NCI-H2081 treated with DMSO at 0.1 percent for 48 hours (cell line): ENCODE data around the gene NRXN3.

Experiments used
- DNase-seq: peaks from one replicate; lab custom pipeline; 2025; lab: John Stamatoyannopoulos, UW

The NRXN3 gene

DNA sequence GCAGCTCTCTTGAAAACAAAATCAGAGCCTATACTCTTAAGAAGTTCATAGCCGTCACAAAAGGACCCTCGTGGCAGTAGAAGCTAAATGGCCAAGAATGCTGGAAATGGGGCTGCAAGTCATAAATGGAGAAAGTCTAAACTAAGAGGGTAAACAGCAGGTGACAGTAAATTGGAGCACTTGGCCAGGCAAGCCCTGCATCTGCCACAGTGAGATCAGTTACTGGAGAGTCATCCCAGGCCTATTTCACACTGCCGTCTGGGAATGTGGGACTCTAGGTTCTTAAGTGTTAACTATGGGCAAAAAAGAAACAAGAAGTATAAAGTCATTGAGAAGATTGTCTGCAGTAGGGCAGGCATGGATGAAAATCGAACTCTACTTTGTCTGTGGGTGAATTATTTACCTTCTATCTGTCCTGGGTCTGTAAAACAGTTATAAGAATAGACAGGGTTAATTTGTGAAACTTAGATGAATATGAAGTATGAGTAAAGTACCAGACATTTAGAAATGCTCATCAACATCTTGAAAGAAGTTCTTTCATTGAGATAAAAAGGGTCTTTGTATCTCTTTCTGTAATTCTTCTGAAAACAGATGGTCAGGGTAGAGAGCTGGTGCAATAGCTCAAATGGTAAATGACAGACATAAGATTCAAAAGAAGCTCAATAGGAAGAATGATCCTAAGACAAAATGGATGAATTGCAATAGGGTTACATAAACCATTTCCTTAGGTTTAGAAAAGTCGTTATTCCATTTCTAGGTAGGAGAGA lies 1248.7 kb downstream of the NRXN3 start:
- no peak for DNase-seq

DNA sequence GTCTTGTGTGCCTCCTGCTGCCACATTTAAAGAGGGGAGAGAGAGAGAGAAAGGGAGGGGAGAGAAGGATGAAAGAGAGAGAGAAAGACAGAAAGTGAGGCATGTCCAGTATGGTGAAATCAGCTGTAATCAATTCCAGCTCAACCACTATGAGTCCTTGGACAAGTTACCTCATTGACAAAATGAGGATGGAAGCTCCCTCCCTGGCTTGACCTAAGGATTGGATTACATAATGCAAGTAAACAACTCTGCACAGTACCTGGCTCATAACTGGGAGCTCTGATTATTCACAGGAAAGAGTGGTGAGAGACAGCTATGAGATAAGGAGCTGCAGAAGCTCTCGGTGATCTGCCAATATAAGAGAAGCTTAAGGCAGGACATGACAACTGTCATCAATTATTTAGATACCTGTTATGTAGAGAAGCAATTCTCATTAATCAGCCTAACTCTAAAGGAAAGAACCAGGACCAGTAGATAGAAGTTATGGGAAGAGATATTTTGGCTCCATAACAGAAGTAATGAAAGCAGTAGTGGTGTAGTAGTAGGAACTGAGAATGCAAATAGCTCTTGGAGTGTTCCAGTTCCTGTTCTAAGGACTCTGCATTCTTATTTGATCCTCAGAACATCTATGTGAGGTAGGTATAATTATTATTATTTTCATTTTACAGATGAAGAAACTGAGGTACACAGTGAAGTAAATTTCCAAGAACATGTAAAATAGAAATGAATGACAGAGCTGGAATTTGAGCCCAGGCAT lies 1249.6 kb downstream of the NRXN3 start:
- DNase-seq, result no peak

DNA sequence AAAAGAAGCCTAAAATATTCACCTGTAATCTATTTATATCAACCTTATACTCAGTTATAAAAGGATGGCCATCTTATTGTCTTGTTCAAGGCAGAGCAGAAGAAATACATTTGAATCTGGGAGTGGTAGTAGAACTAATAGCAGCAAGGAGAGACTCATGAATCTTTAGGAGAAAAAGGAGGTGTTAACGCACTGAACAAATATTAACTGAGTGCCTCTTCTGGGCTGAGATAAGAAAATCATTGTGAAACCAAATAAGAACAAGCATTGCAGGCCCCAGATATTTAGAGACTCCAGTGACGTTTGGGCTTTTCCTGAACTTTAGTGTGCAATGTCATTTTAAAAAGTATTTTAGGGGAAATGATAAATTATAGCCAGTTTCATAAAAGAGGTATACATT lies 1250.6 kb downstream of the NRXN3 start:
- DNase-seq, result no peak

DNA sequence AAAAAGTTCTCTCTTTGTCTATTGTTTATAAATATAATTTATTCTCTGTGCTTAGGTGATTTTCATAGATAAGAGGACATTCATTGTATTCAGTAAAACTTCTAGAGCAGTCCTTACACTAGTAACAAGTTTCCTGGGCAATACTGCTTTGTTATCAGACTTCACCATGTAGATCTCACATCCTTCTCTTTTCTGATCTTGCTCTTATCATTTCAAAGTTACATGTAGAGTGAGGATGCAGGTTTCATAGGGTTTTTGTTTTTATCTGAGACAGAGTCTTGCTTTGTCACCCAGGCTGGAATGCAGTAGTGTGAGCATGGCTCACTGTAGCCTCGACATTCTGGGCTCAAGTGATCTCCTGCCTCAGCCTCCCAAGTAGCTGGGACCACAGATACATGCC lies 1251.6 kb downstream of the NRXN3 start:
- DNase-seq, result no peak

DNA sequence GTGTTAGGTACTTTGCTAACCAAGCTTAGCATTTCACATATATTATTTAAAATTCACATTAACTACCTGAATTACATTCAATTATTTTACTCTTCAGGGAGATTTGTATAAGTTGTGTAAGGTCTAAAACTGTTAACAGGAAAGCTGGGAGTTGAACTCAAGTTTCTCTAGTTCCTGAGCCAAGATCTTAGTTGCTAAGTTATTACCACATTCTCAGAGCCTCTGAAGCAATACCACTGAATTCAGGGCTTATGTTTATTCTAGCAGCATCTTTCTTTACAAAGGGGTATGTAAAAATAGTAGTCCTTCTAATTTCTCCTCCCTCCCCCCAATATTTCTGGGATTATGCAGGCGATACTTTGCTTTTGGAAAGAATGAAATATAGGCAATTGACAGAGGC lies 1254.3 kb downstream of the NRXN3 start:
- no peak for DNase-seq

DNA sequence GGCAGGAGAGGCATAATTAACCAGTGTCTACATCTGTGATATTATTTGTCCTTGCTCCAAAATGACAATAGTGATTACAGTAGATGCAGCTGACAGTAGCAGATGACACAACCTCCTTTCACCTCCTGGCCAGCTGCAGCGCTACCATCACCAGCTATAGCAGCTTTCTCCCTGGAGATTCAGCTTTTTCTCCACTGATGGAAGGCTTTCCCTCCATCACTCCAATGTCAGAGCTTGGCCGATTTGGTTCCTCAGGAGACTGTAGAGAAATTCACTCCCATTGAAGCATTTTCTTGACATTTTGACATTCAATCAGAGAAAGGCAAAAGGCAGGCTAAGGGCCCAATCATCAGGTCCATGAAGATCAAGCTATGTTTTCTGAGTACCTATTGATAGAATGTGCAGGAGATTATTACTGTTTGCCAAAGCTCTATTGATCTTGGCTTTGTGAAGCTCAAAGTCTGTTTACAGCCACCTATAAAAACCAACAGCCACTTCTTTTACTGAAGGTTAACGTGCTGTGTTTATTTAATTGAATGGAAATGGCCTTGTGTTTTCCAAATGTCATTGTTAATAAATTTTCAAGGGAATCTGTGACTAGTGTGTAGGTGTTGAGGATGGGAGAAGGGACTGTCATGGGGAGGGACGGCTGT lies 1256.1 kb downstream of the NRXN3 start:
- DNase-seq, result no peak

DNA sequence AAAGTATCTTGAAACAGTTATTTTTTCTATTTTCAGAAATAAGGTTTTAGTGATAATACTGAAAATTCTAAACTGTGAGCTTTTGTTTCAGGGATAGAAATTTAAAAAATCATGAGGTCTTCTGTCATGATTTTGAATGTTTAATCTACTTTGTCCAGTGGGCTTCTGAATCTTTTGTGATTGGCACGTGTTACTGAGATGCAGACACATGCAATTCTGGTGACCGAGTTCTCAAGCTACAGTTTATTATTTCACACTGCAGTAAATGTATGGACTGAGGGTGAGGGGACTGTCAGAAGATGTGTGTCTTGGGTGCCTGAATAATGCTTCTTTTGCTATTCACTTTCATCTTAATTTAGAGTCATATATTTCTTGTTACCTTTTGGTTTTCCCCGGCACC lies 1262.5 kb downstream of the NRXN3 start:
- no peak for DNase-seq

DNA sequence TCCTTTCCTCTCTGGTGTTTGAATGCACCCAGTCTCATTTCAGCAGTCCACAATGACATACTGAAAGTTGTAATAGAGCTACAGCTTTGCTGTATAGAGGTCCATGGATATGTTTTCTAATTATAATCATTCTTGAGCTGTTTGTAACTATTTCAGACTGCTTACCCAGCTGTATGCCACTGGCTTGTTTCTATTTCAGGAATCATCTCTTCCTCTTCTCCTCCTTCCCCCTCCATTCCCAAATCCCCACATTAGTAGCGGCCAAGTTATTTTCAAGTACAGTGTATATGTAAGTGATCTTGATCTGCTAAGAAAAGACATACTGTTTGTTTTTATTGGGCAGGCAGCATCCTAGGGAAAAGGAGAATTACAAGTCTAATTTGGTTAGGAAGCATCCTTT lies 1266.2 kb downstream of the NRXN3 start:
- DNase-seq, result no peak

DNA sequence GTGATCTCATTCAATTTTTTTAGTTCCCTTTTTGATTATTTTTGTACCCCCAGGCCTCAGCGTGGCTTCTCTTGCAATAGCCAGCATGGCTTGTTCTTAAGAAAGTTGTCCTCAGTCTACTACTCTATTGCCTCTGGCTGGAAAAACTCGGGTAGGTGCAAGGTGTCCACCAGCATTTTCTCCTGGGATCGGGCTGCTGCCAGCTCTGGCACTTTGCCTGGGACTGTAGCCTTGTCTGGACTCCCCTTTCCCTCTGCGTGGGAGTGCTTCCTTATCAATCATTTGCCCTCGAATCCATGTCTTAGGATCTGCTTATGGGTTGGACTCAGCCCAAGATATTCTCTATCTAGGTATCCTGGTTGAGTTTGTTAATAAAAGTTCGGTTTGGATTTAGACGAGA lies 1267.8 kb downstream of the NRXN3 start:
- no peak for DNase-seq

DNA sequence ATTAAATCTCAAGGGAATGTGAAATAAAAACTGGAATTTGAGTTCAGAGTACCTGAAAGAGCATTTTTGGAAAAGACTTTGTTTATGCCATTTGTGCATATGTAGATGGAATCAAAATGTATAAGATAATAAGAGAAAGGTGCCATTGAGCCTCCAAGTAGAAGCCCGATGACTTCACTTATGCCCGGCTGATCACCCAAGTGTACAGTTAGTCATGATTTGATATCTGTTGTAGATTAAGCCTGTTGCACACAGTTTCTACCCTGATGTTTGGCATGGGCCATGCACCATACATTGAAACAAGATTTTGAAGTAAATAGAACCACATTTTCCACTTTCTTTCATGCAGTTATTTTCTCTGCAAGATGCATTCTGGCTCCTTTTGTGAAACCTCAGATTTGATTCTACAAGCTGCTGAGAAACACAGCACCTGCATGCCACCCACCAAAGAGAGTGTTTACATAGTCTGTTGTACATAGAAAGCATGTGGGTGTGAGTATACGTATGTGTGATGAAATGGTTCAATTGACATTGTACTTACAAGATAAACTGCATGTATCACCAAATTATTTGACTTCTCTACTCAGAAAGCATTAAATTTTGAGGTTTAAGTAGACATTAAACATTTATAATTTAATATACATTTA lies 1268.6 kb downstream of the NRXN3 start:
- DNase-seq, result no peak

DNA sequence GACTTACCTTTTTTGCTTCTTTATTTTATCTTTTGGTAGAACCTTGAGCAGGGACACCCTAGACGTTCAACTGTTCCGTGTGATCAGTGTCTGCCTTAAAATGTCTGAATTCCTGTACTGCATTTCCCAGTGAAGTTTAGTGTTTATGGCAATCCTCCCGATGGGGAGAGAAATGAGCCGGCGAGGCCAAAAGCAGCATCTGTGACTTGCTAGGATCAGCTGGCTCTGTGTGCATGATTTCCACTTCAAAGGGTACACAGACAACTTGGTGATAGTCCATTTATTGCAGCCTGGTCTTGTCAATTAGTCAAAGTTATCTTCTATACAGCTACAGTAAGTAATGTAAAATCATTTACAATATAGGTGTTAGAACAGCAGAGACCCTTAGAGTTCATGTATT lies 1272.6 kb downstream of the NRXN3 start:
- DNase-seq, result no peak

DNA sequence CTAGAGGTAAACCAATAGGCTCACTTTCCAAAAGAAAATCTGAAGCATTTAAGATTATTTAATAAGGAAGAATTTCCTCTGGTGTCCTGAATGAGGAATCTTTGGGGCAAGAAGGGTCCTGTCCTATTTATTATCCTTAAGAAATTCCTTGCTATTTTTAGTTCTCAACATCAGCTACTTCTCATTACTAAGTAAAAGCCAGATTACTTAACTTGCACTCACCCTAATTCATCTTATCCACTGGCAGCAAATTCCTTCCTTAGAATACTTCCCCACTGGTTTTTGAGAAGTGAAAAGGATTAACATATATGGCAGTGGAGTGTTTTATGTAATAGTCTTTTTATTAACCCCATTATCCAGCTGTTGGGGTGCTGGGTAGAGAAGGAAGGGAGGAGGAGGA lies 1273.4 kb downstream of the NRXN3 start:
- DNase-seq, result no peak

DNA sequence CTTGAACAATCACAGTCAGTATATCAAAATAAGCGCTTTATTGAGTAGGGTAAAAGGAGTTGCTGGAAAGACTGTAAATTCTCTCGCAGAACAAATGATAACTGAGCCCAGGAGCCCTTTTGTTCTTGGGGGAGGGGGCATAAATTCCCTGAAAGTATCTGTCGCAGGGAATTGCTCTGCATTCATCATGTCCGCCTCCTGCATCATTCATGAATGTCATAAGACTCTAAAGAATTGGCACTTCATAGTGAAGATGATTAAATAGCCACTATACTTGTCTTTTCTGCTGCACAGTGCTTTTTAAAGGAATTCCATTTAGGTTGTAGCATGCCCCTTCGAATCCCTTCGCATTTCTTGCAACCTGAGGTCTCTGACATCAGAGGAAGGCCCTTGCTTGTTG lies 1278.8 kb downstream of the NRXN3 start:
- DNase-seq, result no peak

DNA sequence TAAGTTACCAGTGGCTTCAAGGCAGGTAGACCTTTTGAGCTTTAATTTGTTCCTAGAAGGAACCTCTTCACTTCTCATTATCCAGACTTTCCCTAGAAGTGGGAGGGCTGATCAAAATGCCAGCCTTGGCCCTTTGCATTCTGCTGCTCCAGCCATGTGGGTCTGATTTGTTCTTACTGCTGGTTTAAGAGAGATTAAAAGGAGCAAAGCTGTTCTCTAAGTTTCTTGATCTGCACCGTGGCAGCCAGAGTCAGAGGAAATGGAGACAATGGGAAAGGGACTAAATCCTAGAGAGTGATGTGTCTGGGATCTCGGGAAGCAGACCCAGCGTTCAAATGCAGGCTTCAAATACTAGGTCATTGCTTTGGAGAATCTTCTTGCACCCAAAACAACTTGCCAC lies 1281.4 kb downstream of the NRXN3 start:
- no peak for DNase-seq

DNA sequence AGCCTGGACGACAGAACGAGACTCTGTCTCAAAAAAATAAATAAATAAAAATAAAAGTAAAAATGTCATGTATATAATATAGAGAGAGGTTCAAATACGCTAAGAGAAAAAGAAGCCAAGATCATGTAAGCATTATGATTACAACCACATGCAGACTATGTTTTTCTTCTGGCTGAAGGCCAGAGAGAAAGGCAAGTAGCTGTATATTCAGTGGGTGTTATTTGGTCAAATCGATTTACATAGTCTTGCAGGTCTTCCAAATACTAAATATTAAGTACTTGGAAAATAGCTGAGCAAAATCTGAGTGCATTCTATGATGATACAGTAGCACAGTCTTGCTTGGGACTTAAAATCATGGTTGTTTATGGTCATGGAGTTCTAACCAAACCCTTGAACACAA lies 1283.1 kb downstream of the NRXN3 start:
- DNase-seq, result no peak

DNA sequence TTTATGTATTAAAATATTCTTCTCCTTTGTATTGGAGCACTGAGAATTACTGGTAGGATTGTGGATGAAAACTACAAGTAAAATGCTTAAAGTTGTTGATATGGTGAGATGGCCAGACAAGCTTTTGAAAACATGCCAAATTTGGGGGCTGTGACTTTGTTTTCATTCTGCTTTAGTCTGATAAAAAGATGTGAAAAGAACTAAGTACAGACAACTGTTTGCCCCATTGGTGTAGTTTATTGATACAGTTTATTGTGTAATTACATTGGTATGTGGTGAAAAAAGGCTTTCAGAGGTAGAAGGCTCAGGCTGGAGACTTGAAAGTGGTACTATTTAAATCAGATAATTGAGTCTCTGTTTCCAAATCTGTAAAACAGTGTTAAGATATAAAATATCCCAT lies 1294.3 kb downstream of the NRXN3 start:
- DNase-seq, result no peak

DNA sequence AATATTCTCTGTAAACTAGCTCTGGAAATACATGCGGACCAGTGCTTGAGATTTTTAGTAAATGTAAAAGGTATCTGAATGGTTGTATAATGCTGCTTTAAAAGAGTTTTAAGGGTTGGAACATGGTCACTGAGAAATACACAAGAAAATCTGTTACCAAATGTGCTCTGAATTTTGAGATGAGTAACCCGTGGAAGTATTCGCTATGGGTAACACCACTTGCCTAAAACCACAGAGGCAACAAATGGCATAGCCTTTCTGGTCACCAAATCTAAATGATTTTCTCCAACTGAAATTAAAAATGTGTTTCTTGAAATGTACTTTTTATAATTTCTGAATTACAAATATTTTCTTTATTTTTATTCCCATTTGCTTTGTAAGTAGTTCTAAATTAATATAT lies 1295.5 kb downstream of the NRXN3 start:
- DNase-seq, result no peak

DNA sequence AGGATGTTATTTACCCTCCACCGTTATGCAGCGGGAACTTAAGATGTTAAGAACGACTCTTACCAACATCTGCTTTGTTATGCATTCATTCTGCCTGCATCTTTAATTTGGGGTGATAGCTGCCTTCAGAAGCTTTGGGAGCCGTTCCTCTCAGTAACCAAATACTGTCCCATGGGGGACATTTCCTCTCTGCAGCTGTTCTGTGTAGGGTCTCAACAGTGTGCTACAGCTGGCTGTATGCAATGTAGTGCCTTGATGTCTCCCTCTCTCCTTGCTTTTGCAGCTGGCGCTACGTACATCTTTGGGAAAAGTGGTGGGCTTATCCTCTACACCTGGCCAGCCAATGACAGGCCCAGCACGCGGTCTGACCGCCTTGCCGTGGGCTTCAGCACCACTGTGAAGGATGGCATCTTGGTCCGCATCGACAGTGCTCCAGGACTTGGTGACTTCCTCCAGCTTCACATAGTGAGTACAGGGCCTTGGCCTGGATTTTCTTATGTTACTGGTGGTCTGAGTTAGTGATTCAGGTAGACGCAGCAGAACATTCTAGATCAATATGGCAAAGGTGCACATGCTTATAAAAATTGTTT lies 1296.9 kb downstream of the NRXN3 start:
- no peak for DNase-seq

DNA sequence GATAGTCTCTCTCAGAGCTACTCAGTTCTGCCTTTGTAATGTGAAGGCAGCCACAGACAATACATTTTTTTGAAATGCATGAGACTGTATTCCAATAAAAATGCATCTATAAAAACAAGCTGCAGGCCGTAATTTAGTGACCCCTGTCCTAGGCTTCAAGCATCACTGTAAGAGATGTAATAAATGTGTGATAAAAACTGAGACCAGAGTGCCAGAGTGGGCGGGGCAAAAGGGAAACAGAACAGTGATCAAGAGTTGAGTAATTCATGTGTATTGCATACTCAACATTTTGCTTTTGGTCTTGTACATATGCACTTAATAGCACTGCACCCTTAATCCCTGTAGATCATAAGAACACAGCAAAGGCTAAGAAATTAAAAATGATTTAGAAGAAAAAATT lies 1297.7 kb downstream of the NRXN3 start:
- no peak for DNase-seq

DNA sequence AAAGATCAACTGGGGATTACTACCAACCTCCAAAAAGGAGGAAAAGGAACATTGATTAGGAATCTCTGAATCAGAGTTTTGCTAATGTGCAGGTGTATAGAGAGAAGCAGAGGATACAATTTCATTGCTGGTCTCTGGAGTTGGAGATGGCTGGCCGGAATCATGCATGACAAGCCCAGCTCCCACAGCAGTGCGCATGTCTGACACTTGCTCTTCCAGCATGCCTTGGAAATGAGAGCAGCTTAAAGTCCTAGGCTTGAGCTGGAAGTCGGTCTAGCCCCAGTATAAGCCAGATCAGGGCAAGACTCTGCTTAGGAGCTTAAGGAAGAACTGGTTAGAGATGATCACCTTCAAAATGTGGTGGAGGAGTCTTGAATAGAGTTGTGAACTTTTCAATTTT lies 1298.3 kb downstream of the NRXN3 start:
- DNase-seq, result no peak

DNA sequence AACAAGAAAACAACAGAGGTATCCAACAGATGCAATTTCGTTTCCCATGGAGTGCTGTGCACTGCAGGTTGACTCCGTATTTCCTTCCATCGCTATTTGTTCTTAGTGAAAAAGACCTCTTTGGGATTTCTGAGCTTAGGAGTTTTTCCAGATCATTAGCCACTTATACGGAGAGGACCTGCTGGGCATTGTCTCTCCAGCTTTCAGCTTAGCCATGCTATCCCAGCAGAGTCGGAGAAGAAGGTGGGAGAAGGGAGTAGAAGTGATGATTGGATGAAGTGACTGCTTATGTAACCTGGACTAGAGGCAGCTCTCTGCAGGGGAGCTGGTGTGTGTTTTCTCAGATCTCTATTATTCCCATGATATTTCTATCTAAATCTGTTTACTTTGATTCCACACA lies 1303.5 kb downstream of the NRXN3 start:
- no peak for DNase-seq

DNA sequence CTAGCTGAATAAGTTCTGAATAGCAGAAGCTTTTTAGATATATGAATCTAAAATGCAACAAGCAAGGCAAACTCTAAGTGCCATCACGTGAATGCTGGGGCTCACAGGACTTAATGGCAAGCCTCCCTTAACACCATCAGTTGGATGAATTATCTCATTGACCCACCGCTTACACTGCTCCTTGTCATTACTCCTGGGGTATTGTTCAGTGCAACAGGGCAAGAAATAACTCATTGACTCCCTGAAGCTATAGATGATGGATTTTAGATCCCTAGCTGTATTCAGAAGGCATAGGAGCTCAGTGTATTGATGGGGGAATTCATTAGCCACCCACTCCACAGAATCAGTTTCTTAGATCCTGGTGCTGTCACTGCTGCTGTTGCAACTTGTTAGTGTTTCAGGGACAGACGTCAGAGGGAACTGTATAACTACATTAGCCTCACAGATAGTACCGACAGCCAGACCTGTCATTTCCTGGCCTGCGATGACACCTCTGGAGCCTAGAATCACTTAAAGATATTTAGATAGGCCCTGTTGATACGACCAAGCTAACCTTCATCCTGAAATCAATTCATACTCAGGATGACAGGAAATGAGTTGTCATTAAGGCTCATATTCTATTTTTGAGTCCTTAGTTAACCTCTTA lies 1305.8 kb downstream of the NRXN3 start:
- no peak for DNase-seq
